ENCODE data around the gene OR5H6.
"Not testable (repeated sequence)": the region's sequence is repeated elsewhere in the genome, so short reads cannot be mapped to it uniquely, and the experiment has no call there.

Gene OR5H6

GRCh38 chr3:98263944-98264343 is at the start of gene OR5H6:
Gene OR5H6 (plus strand): TSS chr3:98264244. CDS start chr3:98264333, 89 bp downstream.
- DNase-seq (ENCODE audit: low read depth) = no peak

GRCh38 chr3:98215051-98215450 is 49.0 kb upstream of the OR5H6 start:
- no peak for DNase-seq (ENCODE audit: low read depth)

- DNase-seq (ENCODE audit: low read depth) = no peak
Measured at GRCh38 chr3:98223907-98224672, 40.0 kb upstream of the OR5H6 start.

- no peak for DNase-seq (ENCODE audit: low read depth)
Measured at GRCh38 chr3:98232489-98232888, 31.6 kb upstream of the OR5H6 start.

- no peak for DNase-seq (ENCODE audit: low read depth)
Measured at GRCh38 chr3:98233468-98233867, 30.6 kb upstream of the OR5H6 start.

GRCh38 chr3:98240131-98240530 is 23.9 kb upstream of the OR5H6 start:
- DNase-seq (ENCODE audit: low read depth) = no peak

GRCh38 chr3:98242155-98242554 is 21.9 kb upstream of the OR5H6 start:
- DNase-seq (ENCODE audit: low read depth) = no peak

- DNase-seq (ENCODE audit: low read depth) = no peak
Measured at GRCh38 chr3:98243843-98244242, 20.2 kb upstream of the OR5H6 start.

GRCh38 chr3:98246142-98246541 is 17.9 kb upstream of the OR5H6 start:
- DNase-seq (ENCODE audit: low read depth) = no peak

- not testable (repeated sequence) for DNase-seq (ENCODE audit: low read depth)
Measured at GRCh38 chr3:98256026-98256425, 8.0 kb upstream of the OR5H6 start.

- no peak for DNase-seq (ENCODE audit: low read depth)
Measured at GRCh38 chr3:98259707-98260106, 4.3 kb upstream of the OR5H6 start.

- DNase-seq (ENCODE audit: low read depth) = no peak
Measured at GRCh38 chr3:98262046-98262445, 2.0 kb upstream of the OR5H6 start.

GRCh38 chr3:98269846-98270245 is 5.8 kb downstream of the OR5H6 start:
- DNase-seq (ENCODE audit: low read depth) = no peak

GRCh38 chr3:98272126-98272525 is 8.1 kb downstream of the OR5H6 start:
- DNase-seq (ENCODE audit: low read depth) = no peak

GRCh38 chr3:98274914-98275313 is 10.9 kb downstream of the OR5H6 start:
- DNase-seq (ENCODE audit: low read depth) = no peak

- DNase-seq (ENCODE audit: low read depth) = no peak
Measured at GRCh38 chr3:98282205-98282604, 18.2 kb downstream of the OR5H6 start, which contains the start of gene OR5H2. Gene OR5H2 (plus strand): TSS chr3:98282505. CDS start chr3:98282903, 398 bp downstream.

- DNase-seq (ENCODE audit: low read depth) = no peak
Measured at GRCh38 chr3:98290916-98291315, 26.9 kb downstream of the OR5H6 start.

- no peak for DNase-seq (ENCODE audit: low read depth)
Measured at GRCh38 chr3:98291332-98291957, 27.4 kb downstream of the OR5H6 start.
